Adipose tissue (tissue), 3 donors: ENCODE measurements around the gene CALML5. TPM values are rescaled to one million over a fixed set of nuclear protein-coding genes. Genes with fewer than 3 reads are reported as not detected.

Source experiments
- H3K27ac ChIP-seq: one replicate; pipeline ENCODE4 v1.5.1; 2013; ENCODE audit warnings: low read depth, low read length
- WGBS, 3 donors: extraction: QIAGEN DNeasy Blood & Tissue Kit; methylation state at CpG; one replicate each; pipeline ENCODE4 v1.1.7; 2013; 5-methylcytosine and 5-hydroxymethylcytosine counted together
- polyA plus RNA-seq, 3 donors: library from polyadenylated mRNA; stranded (reverse); fragments of 200-250 nt; gene quantifications; one replicate each; pipeline ENCODE4 v1.2.3, GENCODE V29; 2013
- donor health status: healthy with polysubstance abuse.
- donor health status: Bipolar disorder and iron deficiency.
- donor health status: healthy.

CALML5 gene
- polyA plus RNA-seq, 3 donors: 0.09 TPM; not detected in 2

- no peak overlapping the region for H3K27ac ChIP-seq
Measured at GRCh38 chr10:5508161-5508604, 8.8 kb upstream of the CALML5 start.

DNA sequence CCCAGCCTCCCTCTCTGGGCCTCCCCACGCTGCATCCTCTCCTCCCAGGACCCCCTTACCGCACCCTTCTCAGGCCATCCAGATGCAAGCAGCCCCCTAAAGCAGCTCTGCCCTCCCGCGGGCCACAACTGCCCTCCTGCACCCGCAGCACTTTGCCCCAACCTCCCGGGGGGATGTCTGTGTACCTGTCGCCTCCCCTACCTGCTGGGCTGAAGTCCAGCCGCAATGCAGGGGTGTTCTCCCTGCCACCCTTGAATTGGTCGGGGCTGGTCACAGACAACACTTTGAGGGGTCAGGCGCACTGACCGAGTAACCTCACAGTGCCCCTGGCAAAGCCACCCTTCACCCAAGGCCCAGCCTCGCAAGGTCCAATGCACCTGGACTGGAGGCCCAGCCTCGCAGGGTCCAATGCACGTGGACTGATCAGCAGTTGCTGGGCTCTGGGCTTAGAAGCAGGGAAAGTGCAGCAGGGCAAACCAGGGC, 8.3 kb upstream of the CALML5 start:
- WGBS, 3 donors: 89 to 97% (median 95%) methylated on average over 13 to 14 of the region's 14 CpGs
- no peak overlapping the region for H3K27ac ChIP-seq

More at GRCh38 chr10:5508161-5508604, 8.8 kb upstream of the CALML5 start:
- 94 to 97% (median 94%) methylated on average over 18 of the region's 18 CpGs for WGBS, 3 donors

DNA sequence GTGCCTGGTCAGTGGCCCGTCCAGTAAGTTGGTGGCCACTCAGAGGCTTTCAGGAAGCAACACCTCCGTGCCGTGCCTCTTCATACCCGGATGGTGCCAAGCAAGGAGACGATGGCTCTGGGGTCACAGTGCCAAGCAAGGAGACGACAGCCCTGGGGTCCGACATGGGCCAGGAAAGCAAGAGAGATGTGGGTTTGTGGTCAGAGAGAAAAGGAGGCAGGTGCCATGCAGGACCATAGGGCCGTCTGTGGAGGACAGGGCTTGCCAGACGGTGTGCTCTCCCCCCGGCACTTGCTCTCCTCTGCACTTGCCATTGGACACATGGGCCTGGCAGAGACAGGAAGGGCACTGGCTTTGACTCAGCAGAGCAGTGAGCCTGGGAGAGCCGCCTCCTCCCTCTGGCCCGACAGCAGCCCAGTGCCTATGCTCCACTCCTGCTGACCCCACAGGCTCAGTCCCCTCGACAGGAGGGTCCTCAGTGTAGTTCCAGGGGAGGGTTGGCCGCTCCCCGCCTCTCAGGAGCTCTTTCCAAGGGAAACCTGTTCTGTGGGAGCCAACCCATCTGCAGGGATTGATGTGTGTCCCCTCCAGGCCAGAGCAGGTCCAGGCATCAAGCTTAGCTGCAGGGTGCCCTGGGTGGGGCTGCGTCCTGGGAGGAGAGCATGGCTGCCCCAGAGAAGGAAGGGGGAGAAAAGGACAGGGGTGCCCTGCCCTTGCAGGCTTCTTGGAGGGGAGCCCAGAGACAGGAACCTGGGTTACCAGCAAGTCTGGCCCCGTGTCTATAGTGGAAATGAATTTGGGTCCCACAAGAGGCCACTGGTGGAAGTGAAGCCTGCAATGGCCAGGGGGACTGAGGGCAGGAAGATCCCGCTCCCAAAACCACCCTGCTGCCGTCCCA, 7.6 kb upstream of the CALML5 start:
- 92 to 93% (median 93%) methylated on average over 19 of the region's 19 CpGs for WGBS, 3 donors
- no peak overlapping the region for H3K27ac ChIP-seq

GRCh38 chr10:5506246-5506645, 6.9 kb upstream of the CALML5 start:
- WGBS, 3 donors: 35 to 71% (median 66%) methylated on average over 2 of the region's 2 CpGs
- no peak overlapping the region for H3K27ac ChIP-seq

- H3K27ac ChIP-seq: no peak overlapping the region
- 61 to 85% (median 79%) methylated on average over 18 of the region's 18 CpGs for WGBS, 3 donors
Measured at GRCh38 chr10:5504146-5505072, 5.0 kb upstream of the CALML5 start.

DNA sequence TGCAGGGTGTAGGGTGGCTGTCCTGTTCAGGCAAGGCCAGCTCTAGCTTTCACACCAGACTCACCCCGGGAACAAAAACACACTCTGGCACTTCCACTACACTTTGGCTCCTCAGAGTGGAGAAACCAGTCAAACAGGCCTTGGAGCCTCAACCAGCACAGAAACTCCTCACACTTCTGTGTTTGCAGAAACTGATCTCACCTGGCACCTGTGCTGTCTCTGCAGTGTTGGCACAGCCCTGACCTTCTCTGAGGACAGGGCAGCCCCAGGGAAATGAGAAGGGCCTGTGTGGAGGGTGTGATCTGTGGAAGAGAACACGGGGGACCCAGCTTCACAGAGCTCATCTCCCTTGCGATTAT, 4.1 kb upstream of the CALML5 start:
- WGBS, 3 donors: 33 to 84% (median 67%) methylated on average over 3 of the region's 3 CpGs
- H3K27ac ChIP-seq: no peak overlapping the region

- no peak overlapping the region for H3K27ac ChIP-seq
- WGBS, 3 donors: 77 to 87% (median 83%) methylated on average over 12 to 14 of the region's 14 CpGs
Measured at GRCh38 chr10:5502571-5503476, 3.5 kb upstream of the CALML5 start.

GRCh38 chr10:5502061-5502521, 2.7 kb upstream of the CALML5 start:
- 61 to 81% (median 69%) methylated on average over 12 of the region's 12 CpGs for WGBS, 3 donors

DNA sequence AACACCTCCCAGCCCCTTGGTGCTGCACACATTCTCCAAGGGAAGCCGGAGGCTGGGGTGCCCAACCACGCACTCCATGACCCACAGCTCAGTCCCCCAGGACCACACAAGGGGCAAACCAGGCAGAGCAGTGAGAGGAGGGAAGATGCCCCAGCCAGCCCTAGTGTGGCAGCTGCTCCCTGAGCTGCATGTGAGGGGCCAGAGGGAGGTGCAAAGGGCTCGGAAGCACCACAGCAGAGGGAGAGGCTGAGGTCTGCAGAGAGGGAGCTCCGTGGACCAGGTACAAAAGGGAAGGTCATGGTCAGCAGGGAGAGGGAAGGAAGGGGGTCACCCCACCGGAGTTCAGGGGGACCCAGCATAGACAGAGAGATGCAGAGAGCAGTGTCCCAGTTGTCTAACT, 1.5 kb upstream of the CALML5 start:
- no peak overlapping the region for H3K27ac ChIP-seq
- 83 to 91% (median 86%) methylated on average over 5 of the region's 5 CpGs for WGBS, 3 donors

More at GRCh38 chr10:5502061-5502521, 2.7 kb upstream of the CALML5 start:
- no peak overlapping the region for H3K27ac ChIP-seq

DNA sequence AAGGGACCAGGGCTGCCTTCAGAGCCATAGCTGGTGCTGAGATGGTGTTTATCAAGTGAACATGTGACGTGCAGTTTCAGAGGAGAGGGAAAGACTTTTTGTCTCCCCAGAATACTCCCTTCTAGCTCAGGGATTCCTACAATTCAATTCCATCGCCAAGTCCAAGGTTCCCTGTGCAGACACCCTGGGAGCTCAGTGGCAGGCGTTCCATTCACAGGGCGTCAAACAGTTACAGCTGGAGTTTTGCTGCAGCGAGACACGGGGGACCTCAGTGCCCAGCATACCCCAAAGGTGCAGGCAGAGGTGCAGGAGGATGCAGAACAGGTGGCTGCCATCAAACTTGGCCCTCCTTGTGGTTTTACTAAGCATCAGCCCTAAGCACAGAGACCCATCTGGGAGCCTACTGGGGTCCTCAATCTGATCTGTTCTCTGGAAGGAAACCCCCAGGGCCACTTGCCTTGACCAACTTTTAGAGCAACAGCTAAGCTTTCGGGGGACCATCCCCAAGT, 846 bp upstream of the CALML5 start:
- H3K27ac ChIP-seq: no peak overlapping the region
- WGBS, 3 donors: 93 to 94% (median 93%) methylated on average over 7 of the region's 7 CpGs

DNA sequence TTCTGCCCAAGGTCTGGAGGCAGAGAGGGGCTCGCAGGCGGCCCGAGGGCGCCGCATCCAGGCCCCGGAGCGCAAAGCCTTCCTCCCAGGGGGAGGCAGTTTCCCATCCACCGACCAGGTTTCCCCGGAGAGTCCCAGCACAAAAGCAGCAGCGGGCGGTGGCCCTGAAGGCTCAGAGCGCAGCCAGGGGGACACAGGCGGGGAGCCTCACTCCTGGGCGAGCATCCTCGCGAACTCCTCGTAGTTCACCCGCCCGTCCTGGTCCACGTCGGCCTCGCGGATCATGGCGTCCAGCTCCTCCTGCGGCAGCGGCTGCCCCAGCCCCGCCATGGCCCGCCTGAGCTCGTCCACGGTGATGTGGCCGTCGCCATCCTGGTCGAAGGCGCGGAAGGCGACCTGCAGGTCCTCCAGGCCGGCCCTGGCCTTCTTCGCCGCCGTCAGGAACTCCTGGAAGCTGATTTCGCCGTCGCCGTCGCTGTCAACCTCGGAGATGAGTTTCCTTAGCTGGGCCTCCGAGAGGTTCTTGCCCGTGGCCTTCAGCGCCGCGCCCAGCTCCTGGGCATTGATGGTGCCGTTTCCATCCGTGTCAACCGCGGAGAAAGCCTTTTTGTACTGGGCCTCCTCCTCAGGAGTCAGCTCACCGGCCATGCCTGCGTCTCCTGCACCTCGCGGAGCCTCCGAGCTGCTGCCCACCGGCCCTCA, 428 bp downstream of the CALML5 start:
- no peak overlapping the region for H3K27ac ChIP-seq
- WGBS, 3 donors: 94 to 96% (median 95%) methylated on average over 56 to 61 of the region's 61 CpGs

- 91 to 96% (median 94%) methylated on average over 19 of the region's 19 CpGs for WGBS, 3 donors
- no peak overlapping the region for H3K27ac ChIP-seq
Measured at GRCh38 chr10:5497948-5498730, 1.2 kb downstream of the CALML5 start.

GRCh38 chr10:5497289-5497688, 2.1 kb downstream of the CALML5 start:
- H3K27ac ChIP-seq: no peak overlapping the region
- WGBS, 3 donors: 87 to 96% (median 94%) methylated on average over 6 of the region's 6 CpGs

- H3K27ac ChIP-seq: no peak overlapping the region
- 80 to 92% (median 88%) methylated on average over 25 of the region's 25 CpGs for WGBS, 3 donors
Measured at GRCh38 chr10:5496261-5497250, 2.8 kb downstream of the CALML5 start.

DNA sequence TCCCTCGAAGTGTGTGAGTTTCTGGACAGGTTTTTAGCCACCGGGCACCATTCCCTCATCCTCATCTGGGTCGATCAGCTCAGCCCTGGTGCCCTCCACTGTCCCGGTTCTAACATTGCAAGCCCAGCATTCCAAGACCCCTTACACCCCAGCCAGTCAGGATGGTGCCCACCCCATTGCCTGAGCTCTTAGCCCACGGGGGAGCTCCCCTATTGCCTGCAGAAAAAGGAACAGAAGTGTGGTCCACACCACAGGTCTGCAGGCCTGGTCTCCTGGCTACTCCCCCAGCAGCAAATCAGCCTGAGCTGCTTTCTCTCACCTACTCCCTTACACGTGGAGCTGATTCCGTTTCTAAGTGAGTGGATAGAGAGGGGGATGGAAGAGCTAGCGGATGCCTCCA, 4.8 kb downstream of the CALML5 start:
- WGBS, 3 donors: 79 to 90% (median 86%) methylated on average over 8 of the region's 8 CpGs
- H3K27ac ChIP-seq: no peak overlapping the region
